Activated B cell treated with CpG ODN at 0.5 μM for 24 hours (primary cell): ENCODE data around the gene XCL2. TPM values are rescaled to one million over a fixed set of nuclear protein-coding genes. Genes with fewer than 3 reads are reported as not detected.
"Not testable (repeated sequence)": the region's sequence is repeated elsewhere in the genome, so short reads cannot be mapped to it uniquely, and the experiment has no call there.

Experiments used
- ATAC-seq: fragments of 200-7000 bp; cut with Tn5 transposase; one replicate; pipeline ENCODE4 v1.10.0; 2021; ENCODE audit warnings: low read depth, mild to moderate bottlenecking, moderate library complexity
- CTCF ChIA-PET: fragments of 350-600 bp; sonication (Branson Sonifier 250); formaldehyde crosslinking; loops from one replicate; lab custom pipeline; 2021; ENCODE audit warnings: antibody characterized with exemption; lab: Charles Lee
- POLR2A ChIA-PET: fragments of 350-600 bp; sonication (Branson Sonifier 250); formaldehyde crosslinking; loops from one replicate; lab custom pipeline; 2021; ENCODE audit warnings: antibody characterized with exemption; lab: Charles Lee
- DNase-seq: peaks from one replicate; pipeline ENCODE4 v3.0.0; 2022
- H3K27ac Mint-ChIP-seq: one replicate; pipeline ENCODE4 v1.8.0; 2020; ENCODE audit warnings: mixed read lengths
- H3K27me3 Mint-ChIP-seq: one replicate; pipeline ENCODE4 v1.8.0; 2021; ENCODE audit warnings: mixed read lengths
- H3K36me3 Mint-ChIP-seq: one replicate; pipeline ENCODE4 v1.8.0; 2021; ENCODE audit warnings: low read depth, mixed read lengths
- H3K4me1 Mint-ChIP-seq: one replicate; pipeline ENCODE4 v1.8.0; 2021; ENCODE audit warnings: mixed read lengths
- H3K4me3 Mint-ChIP-seq: one replicate; pipeline ENCODE4 v1.8.0; 2020; ENCODE audit warnings: mild to moderate bottlenecking, mixed read lengths
- H3K9me3 Mint-ChIP-seq: one replicate; pipeline ENCODE4 v1.8.0; 2020; ENCODE audit warnings: mixed read lengths
- CTCF ChIP-seq: fragments of 200-600 bp; IDR thresholded peaks from one replicate; pipeline ENCODE4 v1.8.0; 2022; ENCODE audit warnings: antibody characterized with exemption, mild to moderate bottlenecking
- intact Hi-C: fragments of 100-400 bp; cut with micrococcal nuclease; formaldehyde crosslinking; loops from one replicate; pipeline ENCODE4 v1.15.1; 2024
- total RNA-seq: library from RNA; stranded (reverse); gene quantifications from 2 replicates; pipeline ENCODE4 v1.2.3, GENCODE V29; 2022

Gene XCL2
- total RNA-seq, 1 donor from 2014 or later: not detected

GRCh38 chr1:168585191-168585590, 41.4 kb upstream of the XCL2 start:
- TF ChIP-seq CTCF: no peak
- H3K9me3 Mint-ChIP-seq: no peaks in the 10 kb centered on the region
- ChIA-PET CTCF (no interaction called here), POLR2A (no interaction called here)
- no peaks in the 10 kb centered on the region for H3K36me3 Mint-ChIP-seq
- ATAC-seq (no peak), DNase-seq (no peak)
- intact Hi-C loops: no loop called here
- no peak overlapping the region for H3K4me3 Mint-ChIP-seq
- no peak overlapping the region for H3K27ac Mint-ChIP-seq
- H3K27me3 Mint-ChIP-seq: no peaks in the 10 kb centered on the region
- no peaks in the 10 kb centered on the region for H3K4me1 Mint-ChIP-seq

DNA sequence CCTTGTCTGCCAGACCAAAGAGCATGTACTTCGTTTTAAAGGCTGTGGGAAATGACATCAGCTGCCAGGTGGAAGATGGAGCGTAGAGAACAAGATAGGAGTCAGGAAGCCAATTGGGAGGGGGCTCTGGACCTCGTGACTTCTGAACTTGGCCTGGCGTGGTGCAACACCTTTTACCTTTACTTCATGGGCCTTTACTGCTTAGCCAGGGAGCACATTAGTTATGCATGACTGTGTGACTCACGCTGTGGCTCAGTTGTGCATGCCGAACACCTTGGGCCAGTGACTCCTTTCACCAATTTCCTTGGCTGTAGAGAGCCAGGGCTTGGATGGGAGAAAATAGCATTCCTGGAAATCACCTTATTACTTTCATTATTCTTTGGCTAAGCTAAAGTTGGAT, 39.8 kb upstream of the XCL2 start:
- CTCF ChIA-PET: interaction anchor here (1.3 kb wide), 1 partner anchor 20 kb away, joined by 3 read pairs; no protein-coding TSS in a partner anchor
- no peak for ATAC-seq
- no peak for TF ChIP-seq CTCF
- H3K9me3 Mint-ChIP-seq: no peaks in the 10 kb centered on the region
- peaks cover 2% of the 10 kb centered on the region for H3K27me3 Mint-ChIP-seq
- POLR2A ChIA-PET: no interaction called here
- DNase-seq: no peak
- no peaks in the 10 kb centered on the region for H3K4me1 Mint-ChIP-seq
- H3K4me3 Mint-ChIP-seq: no peak overlapping the region
- no peaks in the 10 kb centered on the region for H3K36me3 Mint-ChIP-seq
- intact Hi-C loops: no loop called here
- H3K27ac Mint-ChIP-seq: no peak overlapping the region

- H3K9me3 Mint-ChIP-seq: no peaks in the 10 kb centered on the region
- DNase-seq (no peak), ATAC-seq (no peak)
- no peak for TF ChIP-seq CTCF
- ChIA-PET CTCF (no interaction called here), POLR2A (no interaction called here)
- H3K27ac Mint-ChIP-seq: no peak overlapping the region
- peaks cover 2% of the 10 kb centered on the region for H3K27me3 Mint-ChIP-seq
- H3K4me3 Mint-ChIP-seq: no peak overlapping the region
- intact Hi-C loops: no loop called here
- H3K4me1 Mint-ChIP-seq: no peaks in the 10 kb centered on the region
- H3K36me3 Mint-ChIP-seq: no peaks in the 10 kb centered on the region
Observed at GRCh38 chr1:168582688-168583336, 39.0 kb upstream of the XCL2 start.

DNA sequence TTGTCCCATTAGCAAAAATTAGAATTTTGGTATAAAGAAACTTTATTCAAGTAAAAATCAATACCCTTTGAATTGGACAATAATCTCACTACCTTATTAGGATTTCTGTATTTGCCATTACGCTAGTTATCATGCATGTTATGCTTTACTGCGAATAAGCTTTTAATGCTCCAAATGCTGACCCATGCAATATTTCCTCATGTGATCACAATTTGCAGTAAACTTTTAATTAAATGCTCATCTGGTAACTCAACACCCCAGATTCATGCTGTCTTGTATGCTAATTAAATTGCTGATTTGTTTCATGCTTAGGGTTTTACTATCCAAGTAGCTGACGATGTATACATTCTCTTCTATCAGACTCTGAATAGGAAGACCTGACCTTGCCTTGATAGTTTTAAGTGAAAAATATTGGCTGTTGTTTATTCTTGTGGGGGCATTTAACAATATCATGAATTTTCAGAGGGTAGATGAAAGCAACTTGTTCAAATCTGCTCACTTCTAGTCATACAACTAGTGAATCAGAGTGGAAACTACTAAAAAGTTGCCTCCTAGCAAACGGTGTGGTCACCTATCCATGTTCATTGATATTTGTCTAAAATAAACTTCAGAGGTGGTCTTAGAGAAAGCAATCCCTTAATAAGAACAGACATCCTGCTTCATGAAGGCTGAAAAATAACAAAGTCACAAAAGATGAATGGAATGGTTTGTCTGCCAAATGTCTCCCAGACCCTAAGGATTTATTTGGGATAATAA, 38.2 kb upstream of the XCL2 start:
- Mint-ChIP-seq H3K27ac (no peak overlapping the region), H3K36me3 (no peaks in the 10 kb centered on the region), H3K9me3 (no peaks in the 10 kb centered on the region), H3K4me1 (no peaks in the 10 kb centered on the region), H3K4me3 (no peak overlapping the region), H3K27me3 (peaks cover 2% of the 10 kb centered on the region)
- ATAC-seq: no peak
- CTCF ChIA-PET: no interaction called here
- no peak for DNase-seq
- intact Hi-C loops: no loop called here
- no peak for TF ChIP-seq CTCF
- POLR2A ChIA-PET: no interaction called here

DNA sequence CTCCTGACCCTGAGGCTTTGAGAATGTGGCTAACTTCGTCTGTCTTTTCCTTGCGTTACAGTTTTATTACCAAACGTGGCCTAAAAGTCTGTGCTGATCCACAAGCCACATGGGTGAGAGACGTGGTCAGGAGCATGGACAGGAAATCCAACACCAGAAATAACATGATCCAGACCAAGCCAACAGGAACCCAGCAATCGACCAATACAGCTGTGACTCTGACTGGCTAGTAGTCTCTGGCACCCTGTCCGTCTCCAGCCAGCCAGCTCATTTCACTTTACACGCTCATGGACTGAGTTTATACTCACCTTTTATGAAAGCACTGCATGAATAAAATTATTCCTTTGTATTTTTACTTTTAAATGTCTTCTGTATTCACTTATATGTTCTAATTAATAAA, 37.2 kb upstream of the XCL2 start:
- POLR2A ChIA-PET, H3K4me1 Mint-ChIP-seq, DNase-seq, H3K27me3 Mint-ChIP-seq, H3K9me3 Mint-ChIP-seq, H3K4me3 Mint-ChIP-seq, intact Hi-C loops, H3K27ac Mint-ChIP-seq, ATAC-seq, H3K36me3 Mint-ChIP-seq: not testable (repeated sequence)
- CTCF ChIA-PET: interaction anchor here (0.7 kb wide), 1 partner anchor 519 kb away, joined by 3 read pairs; no protein-coding TSS in a partner anchor

DNA sequence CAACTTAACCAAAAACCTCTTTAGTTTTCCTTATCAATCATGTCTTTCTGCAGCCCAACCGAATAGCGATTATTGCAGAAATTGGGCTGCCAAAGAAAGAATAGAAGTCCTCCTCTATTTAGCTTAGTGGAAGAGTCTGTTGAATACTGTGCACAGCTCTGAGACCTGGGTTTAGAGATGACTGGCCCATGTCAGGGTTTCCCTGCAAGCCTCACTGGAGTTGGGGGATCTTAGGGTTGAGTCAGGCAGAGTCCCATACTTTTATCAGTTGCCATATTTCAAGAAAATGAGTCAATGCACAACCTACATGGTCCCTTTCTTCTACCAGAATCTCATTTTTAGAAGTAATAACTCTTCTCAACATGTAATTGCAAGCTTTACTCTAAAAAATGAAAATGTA, 36.5 kb upstream of the XCL2 start:
- H3K27ac Mint-ChIP-seq, H3K9me3 Mint-ChIP-seq, CTCF ChIA-PET, H3K27me3 Mint-ChIP-seq, intact Hi-C loops, POLR2A ChIA-PET, H3K36me3 Mint-ChIP-seq, DNase-seq, ATAC-seq, H3K4me1 Mint-ChIP-seq, H3K4me3 Mint-ChIP-seq: not testable (repeated sequence)

DNA sequence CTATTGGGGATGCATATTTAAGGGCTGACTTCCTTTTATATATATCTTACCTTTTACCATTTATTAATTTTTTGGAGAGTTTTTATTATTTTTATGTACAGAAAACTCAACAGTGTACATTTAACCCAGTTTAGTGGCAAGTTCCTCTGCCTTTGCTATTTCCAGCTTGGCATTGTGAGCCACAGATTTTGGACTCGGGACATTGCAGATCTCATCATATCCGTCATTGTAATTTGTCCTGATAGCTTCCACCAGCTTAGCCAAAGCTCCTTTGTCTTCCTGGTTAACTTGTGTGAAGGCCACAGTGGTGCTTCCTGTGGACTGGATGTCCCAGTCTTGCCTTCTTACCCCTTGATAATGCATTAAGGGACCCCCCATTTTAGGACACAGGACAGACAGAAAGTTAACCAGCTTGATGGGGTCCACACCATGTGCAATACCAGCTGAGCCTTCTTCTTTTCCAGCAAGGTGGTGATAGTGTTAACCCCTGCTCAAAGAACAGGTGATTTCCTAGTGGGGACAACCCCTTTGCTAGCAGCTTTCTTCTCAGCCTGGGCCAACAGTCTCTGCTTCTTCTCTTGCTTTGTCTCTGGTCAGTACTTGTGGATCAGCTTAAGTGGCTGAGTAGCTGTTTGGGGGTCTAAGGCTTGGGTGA, 34.9 kb upstream of the XCL2 start:
- POLR2A ChIA-PET, ATAC-seq, H3K4me1 Mint-ChIP-seq, H3K36me3 Mint-ChIP-seq, H3K27ac Mint-ChIP-seq, DNase-seq, H3K9me3 Mint-ChIP-seq, intact Hi-C loops, H3K27me3 Mint-ChIP-seq, H3K4me3 Mint-ChIP-seq: not testable (repeated sequence)
- CTCF ChIA-PET: interaction anchor here (1.8 kb wide), 1 partner anchor 236 kb away, joined by 8 read pairs; no protein-coding TSS in a partner anchor

DNA sequence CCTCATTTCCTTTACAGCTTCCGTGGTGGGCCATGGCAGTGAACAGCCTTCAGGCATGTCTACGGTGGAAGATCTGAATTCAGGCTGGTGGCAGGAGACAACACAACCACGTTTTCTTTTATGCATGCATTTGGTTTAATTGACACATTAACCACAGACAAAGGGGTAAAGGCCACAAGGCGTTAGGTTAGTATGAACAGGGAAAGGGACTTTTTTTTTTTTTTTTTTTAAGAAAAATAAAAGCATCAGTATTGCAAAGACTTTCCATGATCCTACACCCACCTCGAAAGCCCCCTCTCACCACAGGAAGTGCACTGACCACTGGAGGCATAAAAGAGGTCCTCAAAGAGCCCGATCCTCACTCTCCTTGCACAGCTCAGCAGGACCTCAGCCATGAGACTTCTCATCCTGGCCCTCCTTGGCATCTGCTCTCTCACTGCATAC, 32.5 kb upstream of the XCL2 start, which contains the start of gene XCL1:
TSS of gene XCL1 (plus strand) at position 361 of the 444 bp plus-strand sequence. CDS start at position 394, 33 bp downstream.
- H3K27ac Mint-ChIP-seq, H3K27me3 Mint-ChIP-seq, DNase-seq, H3K36me3 Mint-ChIP-seq, intact Hi-C loops, H3K9me3 Mint-ChIP-seq, ATAC-seq, H3K4me3 Mint-ChIP-seq, CTCF ChIA-PET, POLR2A ChIA-PET, H3K4me1 Mint-ChIP-seq: not testable (repeated sequence)
